Urinary bladder (tissue), 4 donors: ENCODE results near the gene ATP5PO. TPM values are rescaled to one million over a fixed set of nuclear protein-coding genes. Genes with fewer than 3 reads are reported as not detected.
"Not testable (repeated sequence)": the region's sequence is repeated elsewhere in the genome, so short reads cannot be mapped to it uniquely, and the experiment has no call there.

Experiments used
- DNase-seq: peaks from one replicate; pipeline ENCODE4 v3.0.0-alpha.2; 2015; ENCODE audit errors: extremely low spot score
- H3K27ac ChIP-seq: one replicate; pipeline ENCODE4 v1.5.1; 2013; ENCODE audit warnings: low read depth, mild to moderate bottlenecking, moderate library complexity
- H3K36me3 ChIP-seq: one replicate; pipeline ENCODE4 v1.6.1; 2013; ENCODE audit warnings: mild to moderate bottlenecking, moderate library complexity; ENCODE audit not compliant: insufficient read depth
- H3K4me1 ChIP-seq: one replicate; pipeline ENCODE4 v1.6.1; 2013; ENCODE audit warnings: mild to moderate bottlenecking, moderate library complexity; ENCODE audit not compliant: insufficient read depth
- H3K4me3 ChIP-seq: one replicate; pipeline ENCODE4 v1.5.1; 2013; ENCODE audit warnings: low read depth, low read length
- WGBS: extraction: QIAGEN DNeasy Blood & Tissue Kit; methylation state at CpG from one replicate; pipeline ENCODE4 v1.1.7; 2013; 5-methylcytosine and 5-hydroxymethylcytosine counted together
- polyA plus RNA-seq: library from polyadenylated mRNA; stranded (reverse); fragments of 200-250 nt; gene quantifications from one replicate; pipeline ENCODE4 v1.2.3, GENCODE V29; 2013
- total RNA-seq: library from RNA; depleted of rRNA; stranded (reverse); fragments of >200 nt; gene quantifications from one replicate; pipeline ENCODE4 v1.2.3, GENCODE V29; 2014
- donor health status: healthy with polysubstance abuse.
- donor health status: healthy.

ATP5PO gene
- total and polyA plus RNA-seq, 2 donors = 106 to 283 TPM

- Histone ChIP-seq H3K27ac (no peak overlapping the region), H3K4me3 (no peak overlapping the region), H3K36me3 (no peaks in the 10 kb centered on the region), H3K4me1 (no peaks in the 10 kb centered on the region)
- no peak for DNase-seq
- WGBS = 91% methylated on average over 1 of the region's 1 CpG
Observed at GRCh38 chr21:33864150-33864549, 51.5 kb downstream of the ATP5PO start.

- DNase-seq, H3K27ac ChIP-seq, H3K36me3 ChIP-seq, H3K4me3 ChIP-seq, H3K4me1 ChIP-seq: not testable (repeated sequence)
- WGBS = 96% methylated on average over 8 of the region's 8 CpGs
Observed at GRCh38 chr21:33863191-33863590, 52.4 kb downstream of the ATP5PO start.

GRCh38 chr21:33861125-33861524 is 54.5 kb downstream of the ATP5PO start:
- Histone ChIP-seq H3K27ac (no peak overlapping the region), H3K4me1 (no peaks in the 10 kb centered on the region), H3K4me3 (no peak overlapping the region), H3K36me3 (no peaks in the 10 kb centered on the region)
- 59% methylated on average over 3 of the region's 3 CpGs for WGBS
- no peak for DNase-seq

- H3K4me1 ChIP-seq = no peaks in the 10 kb centered on the region
- WGBS = 82% methylated on average over 8 of the region's 8 CpGs
- H3K27ac ChIP-seq = no peak overlapping the region
- H3K4me3 ChIP-seq = no peak overlapping the region
- DNase-seq = no peak
- no peaks in the 10 kb centered on the region for H3K36me3 ChIP-seq
Observed at GRCh38 chr21:33860332-33860879, 55.2 kb downstream of the ATP5PO start.

GRCh38 chr21:33859373-33860102 is 56.1 kb downstream of the ATP5PO start:
- WGBS = 91% methylated on average over 18 of the region's 18 CpGs
- Histone ChIP-seq H3K4me3 (no peak overlapping the region), H3K4me1 (no peaks in the 10 kb centered on the region), H3K27ac (no peak overlapping the region), H3K36me3 (no peaks in the 10 kb centered on the region)
- no peak for DNase-seq

GRCh38 chr21:33858667-33859372 is 56.8 kb downstream of the ATP5PO start:
- 35% methylated on average over 15 of the region's 15 CpGs for WGBS
- H3K4me3 ChIP-seq = no peak overlapping the region
- H3K4me1 ChIP-seq = no peaks in the 10 kb centered on the region
- DNase-seq = no peak
- no peaks in the 10 kb centered on the region for H3K36me3 ChIP-seq
- H3K27ac ChIP-seq = no peak overlapping the region

- 83% methylated on average over 25 of the region's 25 CpGs for WGBS
- Histone ChIP-seq H3K4me1 (no peaks in the 10 kb centered on the region), H3K27ac (no peak overlapping the region), H3K36me3 (no peaks in the 10 kb centered on the region), H3K4me3 (no peak overlapping the region)
- no peak for DNase-seq
Observed at GRCh38 chr21:33857846-33858666, 57.5 kb downstream of the ATP5PO start.

GRCh38 chr21:33856893-33857527 is 58.6 kb downstream of the ATP5PO start:
- no peak for DNase-seq
- H3K4me1 ChIP-seq = no peaks in the 10 kb centered on the region

GRCh38 chr21:33855190-33855589 is 60.4 kb downstream of the ATP5PO start:
- no peak overlapping the region for H3K4me3 ChIP-seq
- H3K36me3 ChIP-seq = no peaks in the 10 kb centered on the region
- no peak overlapping the region for H3K27ac ChIP-seq
- no peak for DNase-seq
- WGBS = 95% methylated on average over 6 of the region's 6 CpGs
- H3K4me1 ChIP-seq = no peaks in the 10 kb centered on the region

More at GRCh38 chr21:33856893-33857527, 58.6 kb downstream of the ATP5PO start:
- Histone ChIP-seq H3K4me3 (no peak overlapping the region), H3K27ac (no peak overlapping the region), H3K36me3 (no peaks in the 10 kb centered on the region)
- 95% methylated on average over 17 of the region's 17 CpGs for WGBS

GRCh38 chr21:33854604-33855003 is 61.0 kb downstream of the ATP5PO start:
- no peak for DNase-seq
- no peaks in the 10 kb centered on the region for H3K36me3 ChIP-seq
- 60% methylated on average over 5 of the region's 5 CpGs for WGBS

More at GRCh38 chr21:33854604-33855003, 61.0 kb downstream of the ATP5PO start:
- no peak overlapping the region for H3K27ac ChIP-seq
- H3K4me3 ChIP-seq = no peak overlapping the region
- no peaks in the 10 kb centered on the region for H3K4me1 ChIP-seq
